Esophagus (tissue), 2 donors: ENCODE measurements around the gene EP300. TPM values are rescaled to one million over a fixed set of nuclear protein-coding genes. Genes with fewer than 3 reads are reported as not detected.
A peak's percentile ranks its signal among the peaks of the same experiment; 100 is the strongest.

Experiments used
- H3K27ac ChIP-seq, 2 donors: one replicate each; pipeline ENCODE4 v1.5.1; 2013; ENCODE audit warnings: low read depth in 2 of 2, mild to moderate bottlenecking in 2 of 2, inconsistent platforms in 1 of 2, low read length in 1 of 2, moderate library complexity in 1 of 2
- H3K27me3 ChIP-seq, 2 donors: one replicate each; pipeline ENCODE4 v1.6.1; 2013; ENCODE audit warnings: low read length in 2 of 2, control low read depth in 1 of 2, mild to moderate bottlenecking in 1 of 2; ENCODE audit not compliant: insufficient read depth in 2 of 2, control insufficient read depth in 1 of 2
- H3K36me3 ChIP-seq, 2 donors: one replicate each; pipeline ENCODE4 v1.6.1; 2013; ENCODE audit warnings: low read length in 1 of 2; ENCODE audit not compliant: control insufficient read depth in 2 of 2, insufficient read depth in 2 of 2
- H3K4me1 ChIP-seq, 2 donors: one replicate each; pipeline ENCODE4 v1.6.1; 2013; ENCODE audit warnings: low read length in 1 of 2; ENCODE audit not compliant: control insufficient read depth in 2 of 2, insufficient read depth in 2 of 2
- H3K4me3 ChIP-seq, 2 donors: one replicate each; pipeline ENCODE4 v1.5.1; 2013; ENCODE audit warnings: low read length in 2 of 2, mild to moderate bottlenecking in 2 of 2, low read depth in 1 of 2, moderate library complexity in 1 of 2
- H3K9me3 ChIP-seq, 2 donors: one replicate each; pipeline ENCODE4 v1.6.1; 2013; ENCODE audit warnings: mild to moderate bottlenecking in 2 of 2, low read depth in 1 of 2, low read length in 1 of 2, moderate library complexity in 1 of 2; ENCODE audit not compliant: control insufficient read depth in 2 of 2, insufficient read depth in 1 of 2
- WGBS, 2 donors: extraction: QIAGEN DNeasy Blood & Tissue Kit; methylation state at CpG; one replicate each; pipeline ENCODE4 v1.1.7; 2013; 5-methylcytosine and 5-hydroxymethylcytosine counted together
- polyA plus RNA-seq, 2 donors: library from polyadenylated mRNA; stranded (reverse); fragments of 200-250 nt; gene quantifications; one replicate each; pipeline ENCODE4 v1.2.3, GENCODE V29; 2013
- donor health status: healthy with polysubstance abuse.
- donor health status: Bipolar disorder and iron deficiency.

EP300 gene
- polyA plus RNA-seq, 2 donors: 11.6 to 13.7 TPM

DNA sequence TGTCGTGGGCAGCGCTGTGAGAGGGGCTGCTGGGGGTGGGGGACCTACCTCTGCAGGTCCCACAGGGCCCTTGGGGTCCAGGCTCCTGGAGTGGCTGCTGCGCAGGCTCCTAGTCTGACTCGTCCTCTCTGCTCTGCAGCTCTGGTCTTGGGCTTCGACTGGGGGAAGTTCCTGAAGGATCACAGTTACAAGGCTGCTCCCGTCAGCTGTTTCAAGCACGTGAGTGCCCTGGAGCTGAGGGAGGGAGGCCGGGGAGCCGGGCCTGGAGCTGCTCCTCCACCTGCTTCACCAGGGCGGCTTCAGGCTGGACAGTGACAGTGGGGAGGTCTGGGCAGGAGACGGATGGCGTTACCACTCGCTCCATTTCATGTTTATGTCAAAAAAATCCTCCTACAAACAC is 124.6 kb downstream of the EP300 start:
- WGBS, 2 donors: 57 to 68% methylated on average over 13 of the region's 13 CpGs
- H3K27me3 ChIP-seq: no peaks in the 10 kb centered on the region
- H3K36me3 ChIP-seq: peaks cover 6 to 17% of the 10 kb centered on the region in 2 donors
- H3K9me3 ChIP-seq: no peaks in the 10 kb centered on the region
- peak overlapping the region; percentile 90 to 95 for H3K27ac ChIP-seq
- peaks cover 0 to 3% of the 10 kb centered on the region in 2 donors for H3K4me1 ChIP-seq
- no peak overlapping the region for H3K4me3 ChIP-seq

DNA sequence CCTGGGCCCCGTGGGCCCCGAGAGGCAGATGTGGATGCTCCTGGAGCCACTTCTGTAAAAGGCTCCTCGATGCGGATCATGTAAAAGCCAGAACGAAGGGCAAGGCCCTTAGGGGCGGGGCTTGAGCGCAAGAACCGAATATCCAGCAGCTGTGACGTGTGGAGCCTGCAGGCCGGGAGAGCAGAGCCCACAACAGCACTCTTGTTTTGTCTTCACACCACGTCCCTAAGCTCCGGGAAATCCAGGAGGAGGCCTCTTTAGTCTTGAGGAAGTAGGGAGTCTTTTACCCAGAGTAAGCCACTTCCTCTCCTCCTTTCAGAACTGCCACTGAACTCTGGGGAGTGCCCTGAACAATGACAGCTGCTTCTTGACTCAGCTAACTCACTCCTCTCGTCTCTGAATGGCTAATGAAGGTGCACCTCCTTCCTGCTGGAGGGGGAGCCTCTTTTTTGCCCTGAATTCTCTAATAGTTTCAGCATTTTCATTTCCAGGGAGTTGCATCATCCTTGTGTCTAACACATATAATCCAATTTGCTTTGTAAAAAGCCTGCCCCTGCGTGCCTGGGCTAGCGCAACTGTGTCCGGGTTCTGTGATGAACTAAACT is 125.3 kb downstream of the EP300 start:
- H3K4me3 ChIP-seq: peak overlapping the region in 1 of 2 donors; percentile 5
- peaks cover 0 to 3% of the 10 kb centered on the region in 2 donors for H3K4me1 ChIP-seq
- H3K9me3 ChIP-seq: no peaks in the 10 kb centered on the region
- WGBS, 2 donors: 23 to 38% methylated on average over 16 of the region's 16 CpGs
- peaks cover 6 to 17% of the 10 kb centered on the region in 2 donors for H3K36me3 ChIP-seq
- peak overlapping the region; percentile 90 to 95 for H3K27ac ChIP-seq
- no peaks in the 10 kb centered on the region for H3K27me3 ChIP-seq

GRCh38 chr22:41222846-41223507 is 130.6 kb downstream of the EP300 start:
- Histone ChIP-seq H3K27me3 (no peaks in the 10 kb centered on the region), H3K36me3 (peaks cover 23 to 51% of the 10 kb centered on the region in 2 donors), H3K9me3 (no peaks in the 10 kb centered on the region), H3K4me1 (peaks cover 0 to 6% of the 10 kb centered on the region in 2 donors), H3K27ac (no peak overlapping the region), H3K4me3 (no peak overlapping the region)
- WGBS, 2 donors: 83 to 84% methylated on average over 9 of the region's 9 CpGs

DNA sequence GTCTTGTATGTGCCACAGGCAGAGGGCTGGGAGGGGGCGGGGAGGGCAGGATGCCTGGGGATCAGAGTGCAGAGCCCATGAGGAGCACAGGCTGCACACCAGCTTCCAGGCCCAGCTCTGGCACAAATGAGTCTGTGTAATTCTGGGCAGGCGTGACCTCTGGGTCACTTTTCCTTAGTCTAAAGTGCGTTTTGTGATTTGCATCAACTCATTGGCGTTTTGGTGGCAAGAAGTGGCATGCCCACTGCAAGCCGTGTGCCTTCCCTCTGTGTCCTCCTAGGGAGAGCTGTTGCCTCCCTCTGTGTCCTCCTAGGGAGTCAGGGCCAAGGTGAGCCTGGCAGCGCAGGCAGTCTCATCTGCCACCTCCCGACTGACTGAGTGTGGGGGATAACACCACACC is 131.1 kb downstream of the EP300 start:
- Histone ChIP-seq H3K27me3 (no peaks in the 10 kb centered on the region), H3K4me1 (peaks cover 0 to 6% of the 10 kb centered on the region in 2 donors), H3K4me3 (no peak overlapping the region), H3K36me3 (peaks cover 23 to 56% of the 10 kb centered on the region in 2 donors), H3K27ac (no peak overlapping the region), H3K9me3 (no peaks in the 10 kb centered on the region)
- 68 to 74% methylated on average over 6 to 7 of the region's 7 CpGs for WGBS, 2 donors

DNA sequence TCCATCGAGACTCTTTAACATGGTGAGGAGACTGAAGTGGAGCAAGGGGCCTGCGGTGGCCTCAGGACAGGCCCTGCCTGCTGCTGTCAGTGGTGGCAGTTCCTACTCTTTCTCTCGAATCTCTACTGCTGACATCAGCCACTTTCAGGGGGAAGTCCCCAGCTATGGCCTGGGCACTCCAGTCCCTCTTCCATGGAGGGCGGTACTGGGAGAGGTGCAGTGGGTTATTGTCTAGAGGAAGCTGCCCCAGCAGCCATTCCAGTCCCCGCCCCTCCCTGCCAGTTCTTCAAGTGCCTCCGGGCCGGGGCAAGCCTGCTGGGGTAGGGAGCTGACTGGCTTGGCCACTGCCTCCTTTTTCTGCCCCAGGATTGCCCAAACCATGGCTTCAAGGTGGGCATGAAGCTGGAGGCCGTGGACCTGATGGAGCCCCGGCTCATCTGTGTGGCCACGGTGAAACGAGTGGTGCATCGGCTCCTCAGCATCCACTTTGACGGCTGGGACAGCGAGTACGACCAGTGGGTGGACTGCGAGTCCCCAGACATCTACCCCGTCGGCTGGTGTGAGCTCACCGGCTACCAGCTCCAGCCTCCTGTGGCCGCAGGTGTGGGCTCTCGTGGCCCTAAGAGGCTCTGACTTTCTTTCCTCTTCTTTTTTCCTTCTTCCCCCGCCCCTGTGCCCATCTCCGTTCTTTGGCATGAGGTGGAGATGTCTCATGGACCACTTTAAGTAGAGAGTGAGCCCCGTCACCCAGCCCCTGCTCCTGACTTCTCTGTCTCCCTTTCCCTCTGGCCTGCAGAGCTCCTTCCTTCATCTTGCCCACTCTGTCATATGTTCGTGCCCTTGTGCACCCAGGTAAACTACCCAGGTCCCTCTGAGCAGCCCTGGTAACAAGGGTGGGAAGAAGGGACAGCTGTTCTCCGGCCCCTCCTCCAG is 134.6 kb downstream of the EP300 start:
- Histone ChIP-seq H3K27me3 (no peaks in the 10 kb centered on the region), H3K9me3 (no peaks in the 10 kb centered on the region), H3K4me3 (no peak overlapping the region), H3K27ac (no peak overlapping the region), H3K36me3 (peaks cover 24 to 58% of the 10 kb centered on the region in 2 donors), H3K4me1 (peaks cover 0 to 10% of the 10 kb centered on the region in 2 donors)
- WGBS, 2 donors: 88 to 92% methylated on average over 26 of the region's 26 CpGs

GRCh38 chr22:41229215-41229614 is 136.8 kb downstream of the EP300 start:
- Histone ChIP-seq H3K4me1 (peaks cover 0 to 4% of the 10 kb centered on the region in 2 donors), H3K27ac (no peak overlapping the region), H3K36me3 (peaks cover 18 to 46% of the 10 kb centered on the region in 2 donors), H3K4me3 (no peak overlapping the region), H3K9me3 (no peaks in the 10 kb centered on the region), H3K27me3 (no peaks in the 10 kb centered on the region)
- 86 to 89% methylated on average over 6 of the region's 6 CpGs for WGBS, 2 donors

Other genes with a start within 250 kb of the EP300 start
- gene ST13, start 236.0 kb upstream of the EP300 start, polyA plus RNA-seq: 10 to 100 TPM; 29.3 to 96.9 TPM
- gene XPNPEP3, start 235.4 kb upstream of the EP300 start, polyA plus RNA-seq: 1 to 10 TPM; 2.6 to 9.3 TPM
- not detected for gene DNAJB7, start 230.5 kb upstream of the EP300 start, polyA plus RNA-seq
- gene RBX1, start 141.2 kb upstream of the EP300 start, polyA plus RNA-seq: 10 to 100 TPM; 67.5 to 75.2 TPM
- gene L3MBTL2, start 112.7 kb downstream of the EP300 start, polyA plus RNA-seq: 10 to 100 TPM in 1 of 2 donors, 1 to 10 TPM in 1; 6.6 to 12.2 TPM
- gene CHADL, start 148.3 kb downstream of the EP300 start, polyA plus RNA-seq: 1 to 10 TPM; 2.8 to 5.9 TPM
- gene RANGAP1, start 193.6 kb downstream of the EP300 start, polyA plus RNA-seq: 10 to 100 TPM; 53.0 to 61.7 TPM
- gene ZC3H7B, start 208.9 kb downstream of the EP300 start, polyA plus RNA-seq: 10 to 100 TPM; 13.9 to 23.1 TPM